ENCODE measurements around the gene MFAP1.
A peak's percentile ranks its signal among the peaks of the same experiment; 100 is the strongest.

The MFAP1 gene

DNA sequence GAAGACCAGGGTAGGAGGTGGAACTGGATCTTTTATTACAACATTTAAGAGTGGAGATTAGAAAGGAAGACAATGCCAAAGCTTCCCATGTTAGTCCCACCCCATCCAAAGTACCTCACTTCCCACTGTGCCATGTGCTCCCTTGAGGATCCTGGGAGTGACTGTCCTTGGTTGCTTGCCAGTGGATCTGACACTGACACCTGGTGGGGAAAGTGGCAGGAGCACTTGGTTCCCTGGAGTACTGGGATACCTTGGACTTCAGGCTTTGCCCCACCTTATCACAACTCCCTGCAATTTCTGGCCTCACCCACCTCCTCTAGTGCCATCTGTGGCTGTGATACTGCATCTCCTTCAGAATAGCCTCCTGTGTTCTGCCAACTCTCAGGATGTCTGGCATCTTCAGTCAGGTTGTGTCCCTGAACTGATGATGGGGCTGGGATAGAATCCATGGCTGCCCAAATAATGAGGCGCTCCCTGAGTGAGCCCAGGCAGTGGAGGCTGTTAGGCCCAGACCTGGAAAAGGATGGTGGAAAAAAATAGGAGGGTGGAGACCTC, 49.0 kb downstream of the MFAP1 start:
- DNase-seq: peak in 1 of 2 experiments; percentile 34

DNA sequence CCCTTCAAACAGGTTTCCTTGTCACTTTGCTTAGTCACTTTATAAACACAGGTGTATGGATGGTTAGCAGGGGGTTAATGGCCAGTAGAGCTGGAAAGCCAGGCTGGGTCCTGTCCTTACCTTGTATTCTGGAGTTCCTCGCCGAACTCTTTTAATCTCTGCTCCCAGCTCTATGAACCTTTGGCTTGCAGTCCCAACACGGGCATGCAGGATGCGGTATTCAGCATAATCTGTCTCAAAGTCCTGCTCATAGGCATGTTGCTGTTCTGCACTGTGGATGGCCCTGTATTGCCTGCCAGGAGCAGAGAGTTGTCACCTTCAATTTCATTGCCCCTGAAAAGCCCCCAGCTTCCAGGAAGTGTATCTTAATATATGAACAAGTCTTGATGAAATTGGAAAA, 50.4 kb downstream of the MFAP1 start:
- no peak for DNase-seq

DNA sequence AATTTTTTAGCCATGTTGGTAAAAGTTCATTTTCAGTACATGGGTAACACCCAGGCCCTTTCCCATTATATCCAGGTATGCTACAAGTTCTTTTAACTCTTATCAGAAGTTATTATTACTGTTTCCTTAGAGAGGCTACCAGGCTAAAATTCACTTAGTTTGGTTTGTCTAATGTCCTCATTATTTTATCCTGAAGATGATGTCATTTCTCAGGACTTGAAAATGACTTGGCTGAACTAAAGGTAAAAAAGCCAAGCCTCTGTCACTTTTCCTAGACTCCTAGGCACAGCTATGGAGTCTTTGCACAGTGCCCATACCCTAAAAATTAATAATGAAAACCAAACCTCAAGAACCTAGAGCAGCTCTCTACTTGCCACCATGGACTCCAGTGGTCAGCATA, 51.9 kb downstream of the MFAP1 start:
- no peak for DNase-seq

DNA sequence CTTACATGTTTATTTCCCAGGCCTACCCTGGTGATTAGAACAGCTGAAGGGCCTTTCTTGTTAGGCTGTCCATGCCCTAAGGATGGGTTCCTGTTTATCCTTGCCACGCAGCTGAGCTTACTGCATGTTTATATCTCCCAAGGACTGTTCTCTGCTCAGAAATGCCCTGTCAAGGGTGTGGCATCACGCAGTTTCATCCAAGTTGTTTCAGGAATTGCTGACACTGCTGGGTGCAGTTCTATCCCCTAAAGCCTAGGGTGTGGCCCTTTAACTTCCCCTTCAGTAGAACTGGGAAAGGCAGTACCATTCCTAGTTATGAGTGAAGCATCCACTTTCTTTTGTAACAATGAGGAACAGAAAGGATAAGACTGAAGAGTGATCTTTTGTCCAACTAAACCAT, 52.7 kb downstream of the MFAP1 start:
- DNase-seq: no peak

DNA sequence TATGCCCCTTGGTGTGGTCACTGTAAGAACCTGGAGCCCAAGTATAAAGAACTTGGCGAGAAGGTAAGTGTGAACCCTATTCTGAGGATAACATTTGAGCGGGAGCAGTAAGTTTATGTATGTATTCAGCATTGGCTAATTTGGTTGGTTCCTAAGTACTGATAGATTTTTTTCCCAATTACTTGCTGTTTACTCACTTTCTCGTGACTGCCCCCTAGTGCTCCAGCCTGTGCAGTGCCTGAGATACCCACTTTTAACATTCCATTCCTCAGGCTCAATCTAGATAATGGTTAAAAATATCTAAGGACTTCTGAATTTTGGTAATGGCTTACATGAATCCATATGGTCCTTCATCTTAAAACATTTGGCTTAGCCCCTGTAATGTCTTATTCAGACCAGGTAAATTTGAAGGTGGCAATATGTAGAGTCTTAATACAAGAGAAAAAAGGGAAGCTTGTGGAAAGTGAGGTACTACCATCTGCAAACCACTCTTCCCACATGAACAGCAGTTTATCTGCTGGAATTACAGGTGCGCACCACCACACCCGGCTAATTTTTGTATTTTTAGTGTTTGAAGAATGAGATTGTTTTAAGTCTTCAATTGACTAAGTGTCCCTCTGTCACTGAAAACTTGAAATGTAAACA, 54.8 kb downstream of the MFAP1 start:
- DNase-seq: peak in 1 of 2 experiments; percentile 27

DNA sequence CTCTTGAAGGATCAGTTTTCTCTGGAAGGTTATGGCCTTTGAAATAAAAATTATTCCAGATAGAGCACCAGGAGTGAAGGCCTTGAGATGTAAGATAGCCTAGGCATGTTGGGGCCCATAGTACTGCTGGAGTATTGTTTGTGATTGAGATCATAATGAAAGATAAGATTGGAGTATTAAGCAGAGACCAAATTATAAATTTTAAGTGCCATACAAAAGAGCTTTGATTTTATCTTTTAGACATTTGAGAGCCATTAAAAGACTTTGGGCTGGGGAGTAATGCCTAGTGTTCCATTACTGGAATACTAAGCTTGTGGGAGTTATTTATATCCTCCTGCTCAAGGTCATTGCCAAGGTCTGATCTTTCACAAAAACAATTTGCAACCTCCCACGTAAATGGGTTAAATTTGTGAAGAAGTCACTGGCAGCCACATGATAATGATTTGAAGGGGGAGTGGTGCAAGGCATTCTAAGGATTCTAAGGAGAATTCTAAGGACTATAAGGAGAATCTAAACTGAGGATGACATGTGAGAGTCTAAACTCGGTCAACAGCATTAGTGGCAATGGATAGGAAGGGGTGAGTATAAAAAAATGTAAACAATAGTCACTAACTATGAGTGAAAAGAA, 60.6 kb downstream of the MFAP1 start:
- no peak for DNase-seq

DNA sequence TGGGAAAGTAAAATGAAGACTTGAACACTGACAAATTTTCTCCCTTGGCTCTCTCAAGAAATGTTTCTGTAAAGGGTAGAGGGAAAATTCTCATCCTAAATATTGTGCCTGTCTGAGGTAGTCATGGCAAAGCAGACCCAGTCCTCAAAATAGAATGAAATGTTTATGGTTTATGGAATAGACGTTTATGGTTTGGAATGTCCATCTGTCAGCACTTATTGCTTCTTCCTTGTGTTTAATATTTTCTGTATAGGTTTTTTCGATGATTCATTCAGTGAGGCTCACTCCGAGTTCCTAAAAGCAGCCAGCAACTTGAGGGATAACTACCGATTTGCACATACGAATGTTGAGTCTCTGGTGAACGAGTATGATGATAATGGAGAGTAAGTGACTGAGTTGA, 61.7 kb downstream of the MFAP1 start:
- DNase-seq: no peak

Measured in cerebellar nuclear complex (tissue), 1 donor.